Measurements from ENCODE around the gene VPS33A.
A peak's percentile ranks its signal among the peaks of the same experiment; 100 is the strongest.
"Not testable (repeated sequence)": the region's sequence is repeated elsewhere in the genome, so short reads cannot be mapped to it uniquely, and the experiment has no call there.

The VPS33A gene

DNA sequence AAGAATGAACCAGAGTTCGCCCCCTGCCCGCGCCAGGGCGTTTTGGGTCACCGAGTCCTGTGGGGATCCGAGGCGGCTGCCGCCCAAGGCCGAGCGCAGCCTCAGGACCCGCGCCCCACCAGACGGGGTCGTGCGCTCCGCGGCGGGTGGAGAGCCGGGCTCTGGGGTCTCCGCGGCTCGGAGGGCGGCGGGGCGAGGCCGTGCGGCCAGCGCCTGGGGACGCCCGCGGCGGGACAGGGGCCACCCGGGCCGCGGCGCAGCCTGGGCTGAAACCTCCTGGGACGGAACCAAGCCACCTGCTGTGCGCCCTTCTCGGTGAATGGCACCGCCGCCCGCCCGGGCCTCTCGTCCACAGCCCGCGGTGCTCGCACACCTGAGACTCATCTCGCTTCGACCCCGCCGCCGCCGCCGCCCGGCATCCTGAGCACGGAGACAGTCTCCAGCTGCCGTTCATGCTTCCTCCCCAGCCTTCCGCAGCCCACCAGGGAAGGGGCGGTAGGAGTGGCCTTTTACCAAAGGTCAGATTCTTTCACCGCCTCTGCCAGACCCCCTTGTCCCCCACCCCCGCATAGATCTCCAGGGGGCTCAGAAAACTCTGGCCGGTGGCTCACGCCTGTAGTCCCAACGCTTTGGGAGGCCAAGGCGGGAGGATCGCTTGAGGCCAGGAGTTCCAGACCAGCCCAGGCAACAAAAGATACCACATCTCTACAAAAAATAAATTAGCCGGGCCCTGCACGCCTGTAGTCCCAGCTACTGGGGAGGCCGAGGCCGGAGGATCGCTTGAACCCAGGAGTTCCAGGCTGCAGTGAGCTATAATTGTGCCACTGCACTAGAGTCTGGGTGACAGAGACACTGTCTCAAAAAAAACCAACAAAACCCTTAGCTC is 61.9 kb downstream of the VPS33A start:
- no peak for DNase-seq (ENCODE audit: low spot score)

DNA sequence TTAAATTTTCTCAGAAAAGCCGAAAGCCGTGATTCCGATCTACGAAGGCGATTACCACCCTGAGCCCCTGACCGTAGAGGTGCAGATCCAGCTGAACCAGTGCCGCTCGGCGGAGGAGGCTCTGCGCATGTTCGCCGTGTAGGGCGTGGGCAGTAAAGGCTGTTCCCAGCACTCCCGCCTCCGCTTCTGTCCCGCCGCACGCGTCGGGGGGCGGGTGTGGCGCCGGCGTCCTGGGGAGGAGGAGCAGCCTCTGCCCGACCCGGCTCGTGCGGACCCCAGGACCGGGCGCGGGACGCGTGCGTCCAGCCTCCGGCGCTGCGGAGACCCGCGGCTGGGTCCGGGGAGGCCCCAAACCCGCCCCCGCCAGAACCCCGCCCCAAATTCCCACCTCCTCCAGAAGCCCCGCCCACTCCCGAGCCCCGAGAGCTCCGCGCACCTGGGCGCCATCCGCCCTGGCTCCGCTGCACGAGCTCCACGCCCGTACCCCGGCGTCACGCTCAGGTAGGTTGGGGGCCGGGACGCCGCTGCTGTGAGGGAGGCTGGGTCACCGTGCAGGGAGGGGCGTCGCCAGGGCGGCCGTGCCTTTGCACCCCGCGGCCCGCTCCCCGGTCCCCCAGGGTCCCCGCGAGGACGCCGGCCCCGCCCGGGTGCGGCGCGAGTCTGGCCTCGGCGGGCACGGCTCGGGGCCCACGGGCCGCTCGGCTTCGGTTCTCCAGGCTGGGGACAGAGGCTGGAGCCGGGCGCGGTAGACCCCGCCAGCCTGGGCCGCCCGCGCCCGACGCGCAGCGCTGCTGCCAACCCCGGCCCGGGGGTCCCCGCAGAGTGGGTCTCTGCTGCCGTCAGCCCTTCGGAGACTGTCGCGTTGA is 62.8 kb downstream of the VPS33A start, which contains the start of gene B3GNT4:
Gene B3GNT4 (plus strand): TSS at position 409 of the 866 bp plus-strand sequence. CDS start 910 bp downstream, outside the sequence.
- peak; percentile 52 for DNase-seq (ENCODE audit: low spot score)

DNA sequence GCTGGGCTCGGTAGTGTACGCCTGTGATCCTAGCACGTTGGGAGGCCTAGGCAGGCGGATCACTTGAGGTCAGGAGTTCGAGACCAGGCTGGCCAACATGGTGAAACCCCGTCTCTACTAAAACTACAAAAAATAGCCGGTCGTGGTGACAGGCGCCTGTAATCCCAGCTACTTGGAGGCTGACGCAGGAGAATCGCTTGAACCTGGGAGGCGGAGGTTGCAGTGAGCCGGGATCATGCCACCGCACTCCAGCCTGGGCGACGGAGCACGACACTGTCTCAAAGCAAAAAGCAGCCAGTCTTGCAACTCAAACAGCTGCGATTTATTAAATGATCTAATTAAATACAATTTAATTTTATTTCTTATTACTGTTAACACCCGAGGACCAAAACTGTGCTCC is 63.5 kb downstream of the VPS33A start:
- not testable (repeated sequence) for DNase-seq (ENCODE audit: low spot score)

DNA sequence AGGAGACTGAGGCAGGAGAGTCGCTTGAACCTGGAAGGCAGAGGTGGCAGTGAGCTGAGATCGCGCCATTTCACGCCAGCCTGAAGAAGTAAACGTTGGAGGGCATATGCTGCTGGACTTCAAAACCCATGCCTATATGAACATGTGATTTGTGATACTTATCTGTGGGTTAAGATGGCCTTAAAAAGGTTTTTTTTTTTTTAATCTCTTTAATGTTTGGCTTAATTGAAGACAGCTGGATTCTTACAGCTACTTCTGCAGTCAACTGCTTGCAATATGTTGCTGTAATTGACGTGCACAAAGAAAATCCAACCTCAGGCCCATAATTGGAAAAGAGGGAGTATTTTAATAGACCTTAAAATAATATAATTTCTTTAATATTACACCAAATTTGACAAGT is 64.3 kb downstream of the VPS33A start:
- DNase-seq (ENCODE audit: low spot score) = no peak

DNA sequence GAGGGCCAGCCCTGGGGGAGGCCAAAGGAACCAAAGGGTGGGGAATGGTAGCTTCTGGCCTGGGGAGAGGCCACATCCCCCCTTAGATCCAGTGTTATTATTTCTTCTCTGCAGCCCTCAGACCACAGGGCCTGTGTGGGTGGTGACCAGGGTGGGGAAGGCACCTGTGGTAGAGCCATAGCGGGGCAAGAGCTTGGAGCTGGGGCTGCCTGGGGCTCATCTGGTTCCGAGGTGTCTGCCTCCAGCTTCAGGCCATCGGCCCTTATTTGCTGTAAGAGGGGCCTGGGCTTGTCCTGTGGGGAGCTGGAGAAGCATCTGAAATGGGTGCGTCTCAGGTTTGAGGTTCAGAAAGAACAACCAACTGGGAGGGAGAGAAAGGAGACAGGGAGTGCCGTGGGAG is 64.9 kb downstream of the VPS33A start:
- no peak for DNase-seq (ENCODE audit: low spot score)

DNA sequence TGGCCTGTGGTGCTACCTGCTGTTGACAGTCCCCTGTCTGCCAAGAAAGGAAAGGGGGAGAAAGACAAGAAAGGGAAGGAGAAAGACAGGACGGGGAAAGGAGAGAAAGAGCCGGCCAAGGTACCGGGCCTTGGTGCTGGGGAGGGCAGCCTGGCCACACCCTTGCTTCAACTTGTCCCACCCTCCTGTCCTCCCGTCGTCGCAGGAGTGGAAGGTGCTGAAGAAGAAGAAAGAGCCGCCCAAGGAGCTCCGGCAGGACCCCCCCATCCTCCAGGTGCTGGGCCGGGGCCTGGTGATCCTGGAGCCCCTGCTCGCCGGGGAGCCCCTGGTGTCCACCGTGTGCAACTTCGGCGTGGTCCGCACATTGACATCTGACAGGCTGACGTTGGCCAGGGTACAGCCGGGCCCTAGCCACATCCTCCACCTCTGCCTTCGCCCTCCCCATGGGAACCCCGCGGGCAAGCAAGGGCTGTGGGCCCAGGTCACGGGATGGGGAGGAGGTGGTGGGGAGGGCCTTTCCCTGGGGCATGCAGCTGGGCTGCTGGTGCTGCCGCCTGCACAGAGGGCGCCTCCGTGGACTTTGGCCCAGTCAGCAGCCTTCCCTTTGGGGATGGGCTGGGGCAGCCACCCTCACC is 65.6 kb downstream of the VPS33A start:
- no peak for DNase-seq (ENCODE audit: low spot score)

DNA sequence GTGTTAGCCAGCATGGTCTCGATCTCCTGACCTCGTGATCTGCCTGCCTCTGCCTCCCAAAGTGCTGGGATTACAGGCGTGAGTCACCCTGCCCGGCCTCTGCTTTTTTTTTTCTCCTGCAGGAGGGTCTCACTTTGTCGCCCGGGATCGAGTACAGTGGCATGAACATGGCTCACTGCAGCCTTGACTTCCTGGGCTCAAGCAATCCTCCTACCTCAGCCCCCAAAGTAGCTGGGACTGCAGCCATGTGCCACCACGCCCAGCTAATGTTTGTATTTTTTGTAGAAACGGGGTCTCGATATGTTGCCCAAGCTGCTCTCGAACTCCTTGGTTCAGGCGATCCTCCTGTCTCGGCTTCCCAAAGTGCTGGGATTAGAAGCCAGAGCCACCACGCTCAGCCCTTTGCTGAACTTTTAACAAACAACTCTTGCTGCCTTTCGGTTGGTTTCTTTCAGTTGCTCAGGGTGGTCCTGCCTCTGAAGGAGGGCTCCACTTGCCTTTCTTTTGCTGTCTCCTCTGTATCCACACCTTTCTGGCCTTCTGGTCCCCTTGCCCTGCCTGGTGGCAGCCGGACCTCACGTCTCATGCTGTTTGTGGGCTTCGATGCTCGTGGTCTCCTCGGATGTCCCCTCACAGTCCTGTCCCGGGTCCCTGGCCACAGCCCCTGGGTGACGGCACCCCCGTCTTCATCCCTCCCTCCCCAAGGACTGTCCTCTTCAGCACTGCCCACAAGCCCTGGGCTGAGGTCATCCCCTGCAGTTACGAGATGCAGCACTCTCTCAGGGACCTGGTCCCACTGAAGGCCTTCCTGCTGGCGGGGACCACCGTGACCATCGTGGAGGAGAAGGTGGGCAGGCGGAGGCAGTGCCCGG is 66.6 kb downstream of the VPS33A start:
- DNase-seq (ENCODE audit: low spot score) = no peak

DNA sequence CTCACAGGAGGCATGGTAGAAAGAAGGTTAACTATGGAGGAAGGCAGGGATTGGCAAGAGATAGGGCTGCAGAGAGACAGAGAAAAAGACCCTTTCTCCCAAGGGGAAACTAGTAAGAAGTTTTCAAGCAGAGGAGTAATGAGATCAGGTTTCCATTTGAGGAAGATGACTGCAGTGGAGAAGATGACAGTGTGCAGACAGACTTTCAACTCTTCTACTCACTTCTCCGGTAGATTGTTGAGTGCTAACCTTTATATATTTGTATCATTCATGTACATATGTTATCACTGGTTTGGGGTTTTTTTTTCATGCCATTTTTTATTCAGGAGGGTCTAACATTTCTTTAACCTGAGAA is 68.7 kb downstream of the VPS33A start:
- no peak for DNase-seq (ENCODE audit: low spot score)

DNA sequence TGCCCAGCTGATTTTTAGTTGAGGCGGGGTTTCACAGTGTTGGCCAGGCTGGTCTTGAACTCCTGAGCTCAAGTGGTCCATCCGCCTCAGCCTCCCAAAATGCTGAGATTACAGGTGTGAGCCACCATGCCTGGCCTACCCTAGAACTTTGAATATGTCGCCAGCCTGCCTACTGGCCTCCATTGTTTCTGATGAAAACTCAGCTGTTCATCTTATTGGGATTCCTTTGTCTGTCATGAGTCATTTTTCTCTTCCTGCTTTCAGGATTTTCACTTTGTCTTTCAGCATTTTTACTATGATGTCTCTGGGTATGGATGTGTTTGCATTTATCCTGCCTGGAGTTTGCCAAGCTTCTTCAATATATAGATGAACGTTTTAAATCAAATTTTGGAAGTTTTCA is 70.9 kb downstream of the VPS33A start:
- no peak for DNase-seq (ENCODE audit: low spot score)

DNA sequence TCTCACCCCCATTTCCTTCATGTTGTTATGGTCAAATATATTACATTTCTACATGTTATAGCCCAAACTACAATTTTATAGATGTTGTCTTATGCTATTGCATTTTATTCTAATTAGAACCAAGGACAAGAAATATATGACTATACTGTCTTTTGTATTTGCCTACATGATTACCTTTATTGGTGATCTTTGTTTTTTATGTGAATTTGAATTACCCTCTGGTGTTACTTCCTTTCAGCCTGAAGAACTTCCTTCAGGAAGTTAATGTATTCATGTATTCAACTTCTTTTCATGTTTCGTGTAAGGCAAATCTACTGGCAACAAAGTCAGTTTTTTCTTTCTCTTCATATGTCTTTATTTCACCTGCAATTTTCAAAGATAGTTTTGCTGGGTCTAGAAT is 71.5 kb downstream of the VPS33A start:
- no peak for DNase-seq (ENCODE audit: low spot score)

DNA sequence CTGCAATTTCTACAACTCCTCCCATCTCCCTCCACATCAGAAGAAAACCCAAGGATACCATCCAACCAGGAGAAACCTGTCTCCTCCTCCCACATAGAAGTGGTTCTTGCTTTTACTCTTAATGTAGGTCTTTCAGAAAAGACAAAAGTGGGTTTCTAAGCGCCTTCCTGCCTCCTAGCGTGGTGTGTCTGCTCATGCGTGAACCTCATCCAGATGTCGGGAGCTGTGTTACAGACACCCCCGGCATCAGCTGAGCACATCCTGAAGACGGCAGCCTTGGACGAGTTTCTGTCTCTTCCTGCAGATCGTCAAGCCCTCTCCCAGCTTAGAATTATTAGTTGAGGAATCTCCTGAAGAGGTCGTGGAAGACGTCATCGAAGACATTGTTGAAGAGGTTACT is 73.9 kb downstream of the VPS33A start:
- no peak for DNase-seq (ENCODE audit: low spot score)

DNA sequence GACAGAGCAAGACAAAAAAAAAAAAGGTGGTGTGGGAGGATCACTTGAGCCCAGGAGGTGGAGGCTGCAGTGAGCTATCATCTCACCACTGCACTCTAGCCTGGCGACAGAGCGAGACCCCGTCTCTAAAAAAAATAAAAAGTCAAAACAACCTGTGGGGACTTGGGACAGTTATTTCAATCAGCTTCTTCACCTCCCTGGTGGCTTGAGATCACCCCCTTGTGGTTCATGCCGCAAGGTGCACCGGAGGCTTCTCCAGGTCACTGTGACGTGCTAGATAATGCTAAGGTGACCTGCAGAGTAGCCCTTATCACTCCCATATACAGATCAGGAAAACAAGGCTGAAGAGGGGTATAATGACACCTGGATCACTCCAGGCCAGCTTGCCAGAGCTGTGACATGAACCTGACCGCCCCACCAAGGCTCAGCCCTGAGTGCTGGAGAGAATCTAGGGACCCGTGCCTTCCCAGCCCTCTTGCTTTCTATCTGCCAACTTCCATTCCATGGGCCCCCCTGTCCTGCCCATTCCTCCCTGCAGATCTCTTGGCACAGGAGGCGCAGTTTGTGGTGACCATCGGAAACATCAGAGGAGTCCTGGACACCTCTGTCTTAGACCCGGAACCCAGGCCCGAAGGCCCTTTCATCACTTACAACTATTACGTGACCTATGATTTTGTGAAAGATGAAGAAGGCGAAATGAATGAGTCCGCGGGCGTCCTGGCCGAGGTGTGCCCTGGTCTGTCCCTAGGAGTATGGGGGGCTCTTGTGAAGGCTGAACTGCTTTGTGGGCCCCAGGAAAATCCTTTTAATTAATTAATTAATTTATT is 75.2 kb downstream of the VPS33A start:
- peak; percentile 35 for DNase-seq (ENCODE audit: low spot score)

DNA sequence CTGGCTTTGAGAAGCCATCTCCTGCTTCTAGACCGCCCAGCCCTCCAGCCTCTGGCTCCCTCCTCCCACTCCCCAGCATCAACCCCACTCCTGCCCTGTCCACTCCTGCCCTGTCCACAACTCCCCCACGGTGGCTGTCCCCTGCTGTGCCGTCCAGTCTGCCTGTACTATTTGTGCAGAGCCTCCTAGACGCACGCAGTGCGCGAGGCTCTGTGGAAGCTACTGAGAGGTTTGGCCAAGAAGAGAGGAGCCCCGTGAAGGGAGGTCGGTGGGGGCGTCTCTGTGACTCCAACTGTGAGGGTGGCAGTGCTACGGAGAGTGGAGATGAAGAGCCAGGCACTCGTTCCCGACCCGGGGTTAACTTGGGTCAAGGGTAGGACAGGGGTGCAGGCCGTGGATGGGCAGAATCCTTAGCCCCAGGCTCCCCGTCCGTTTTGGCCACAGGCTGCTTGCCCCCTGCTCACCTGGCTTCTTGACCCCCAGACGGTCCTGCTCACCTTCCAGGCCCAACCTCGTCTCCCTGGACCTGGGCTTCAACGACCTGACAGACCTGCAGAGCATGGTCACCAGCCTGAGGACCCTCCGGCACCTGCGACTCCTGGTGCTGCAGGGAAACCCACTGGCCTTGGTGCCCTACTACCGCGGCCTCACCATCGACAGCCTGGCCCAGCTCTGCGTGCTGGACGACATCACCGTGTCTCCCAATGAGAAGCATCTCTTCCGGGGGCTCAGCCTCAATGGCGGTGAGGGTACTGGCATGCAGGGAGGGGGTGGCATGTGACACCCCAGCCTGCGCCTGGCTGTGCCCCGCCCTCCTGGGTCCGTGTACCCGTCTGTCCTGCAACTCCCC is 76.4 kb downstream of the VPS33A start:
- no peak for DNase-seq (ENCODE audit: low spot score)

DNA sequence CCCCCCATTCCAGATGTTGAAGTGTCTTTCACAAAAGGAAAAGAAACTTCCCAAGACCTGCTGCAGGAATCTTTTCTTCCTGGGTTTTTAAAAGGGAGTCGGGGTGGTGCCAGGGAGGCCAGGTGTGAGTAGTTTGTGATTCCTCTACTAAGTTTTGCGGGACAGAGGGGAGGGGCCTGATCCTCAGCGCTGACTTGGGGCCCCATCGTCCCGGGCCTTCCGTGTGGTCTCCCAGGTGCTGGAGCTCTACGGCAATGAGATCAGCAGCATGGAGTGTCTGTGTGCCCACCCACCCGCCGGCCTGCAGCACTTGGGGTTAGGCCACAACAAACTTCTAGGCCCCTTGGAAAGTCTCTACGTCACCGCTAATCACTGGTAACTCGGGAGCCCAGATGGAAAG is 78.8 kb downstream of the VPS33A start:
- no peak for DNase-seq (ENCODE audit: low spot score)

DNA sequence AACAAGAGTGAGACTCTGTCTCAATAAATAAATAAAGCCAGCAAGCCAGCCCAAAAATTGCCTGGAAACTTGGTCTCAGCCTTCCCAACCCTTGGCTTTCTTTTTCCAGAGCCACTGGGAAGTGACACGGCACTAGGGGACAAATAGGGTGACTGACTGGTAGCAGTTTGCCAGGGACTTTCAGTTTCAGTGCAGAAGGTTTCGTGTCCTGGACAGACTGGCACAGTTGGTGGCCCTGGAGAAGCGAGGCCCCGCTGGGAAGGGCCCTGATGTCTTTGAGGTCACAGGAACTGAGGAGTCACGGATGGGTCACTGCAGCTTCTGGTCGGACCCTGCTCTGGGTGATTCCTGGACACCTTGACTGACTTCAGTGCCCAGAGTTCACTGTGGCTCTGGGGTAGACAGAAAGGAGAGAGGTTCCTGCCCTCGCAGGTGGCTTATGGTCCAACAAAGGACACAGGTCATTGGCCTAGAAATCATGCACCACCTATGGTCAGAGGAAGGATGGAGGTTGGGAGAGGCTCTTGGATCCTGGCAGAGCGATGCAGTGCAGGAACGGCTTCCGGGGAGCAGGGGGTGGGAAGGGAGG is 80.7 kb downstream of the VPS33A start:
- no peak for DNase-seq (ENCODE audit: low spot score)

DNA sequence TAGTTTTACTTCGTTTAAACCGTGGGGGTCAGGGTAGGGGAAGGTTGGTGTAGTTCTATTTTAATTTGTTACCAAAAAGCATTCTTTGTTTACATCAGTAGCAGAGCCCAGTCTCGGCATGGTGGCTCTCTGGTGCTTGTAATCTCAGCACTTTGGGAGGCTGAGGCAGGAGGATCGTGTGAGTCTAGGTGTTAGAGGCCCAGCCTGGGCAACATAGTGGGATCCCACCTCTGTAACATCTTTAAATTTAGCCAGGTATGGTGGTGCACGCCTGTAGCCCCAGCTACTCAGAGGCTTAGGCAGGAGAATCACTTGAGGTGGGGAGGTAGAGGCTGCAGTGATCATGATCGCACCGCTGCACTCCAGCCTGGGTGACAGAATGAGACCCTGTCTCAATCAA is 81.2 kb downstream of the VPS33A start:
- DNase-seq (ENCODE audit: low spot score) = no peak

DNA sequence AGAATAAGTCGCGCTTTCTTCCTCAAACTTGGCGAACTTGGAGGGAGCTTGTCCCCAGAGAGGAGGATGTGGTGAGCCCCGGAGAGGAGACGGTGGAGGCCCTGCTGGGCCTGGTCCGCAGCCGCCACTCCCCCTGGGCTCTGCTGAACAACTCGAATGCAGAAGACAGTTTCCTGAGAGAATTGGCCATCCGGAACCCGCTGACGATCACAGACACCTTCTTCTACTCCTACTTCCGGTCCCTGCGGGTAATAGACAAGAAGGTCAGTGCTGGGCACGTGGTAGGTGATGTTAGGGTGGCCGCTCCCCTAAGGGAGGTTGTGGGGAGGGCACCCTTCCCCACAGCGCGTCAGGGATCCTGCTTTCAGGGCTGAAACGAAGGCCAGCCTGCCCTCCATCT is 81.8 kb downstream of the VPS33A start:
- DNase-seq (ENCODE audit: low spot score) = no peak

DNA sequence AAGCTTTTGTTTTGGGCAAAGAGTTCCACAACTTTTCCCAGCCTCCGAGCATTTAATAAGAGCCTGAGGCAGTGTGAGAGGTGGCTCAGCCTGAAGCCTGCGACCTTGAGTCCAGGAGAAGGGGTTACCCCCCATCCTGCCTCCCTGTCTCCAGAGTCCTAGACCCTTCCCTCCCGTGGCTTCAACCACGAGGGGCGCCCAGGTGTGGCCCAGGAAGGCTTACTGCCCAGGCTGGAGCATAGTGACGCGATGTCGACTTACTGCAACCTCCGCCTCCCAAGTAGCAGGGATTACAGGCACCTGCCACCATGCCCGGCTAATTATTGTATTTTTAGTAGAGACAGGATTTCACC is 82.7 kb downstream of the VPS33A start:
- DNase-seq (ENCODE audit: low spot score) = no peak

DNA sequence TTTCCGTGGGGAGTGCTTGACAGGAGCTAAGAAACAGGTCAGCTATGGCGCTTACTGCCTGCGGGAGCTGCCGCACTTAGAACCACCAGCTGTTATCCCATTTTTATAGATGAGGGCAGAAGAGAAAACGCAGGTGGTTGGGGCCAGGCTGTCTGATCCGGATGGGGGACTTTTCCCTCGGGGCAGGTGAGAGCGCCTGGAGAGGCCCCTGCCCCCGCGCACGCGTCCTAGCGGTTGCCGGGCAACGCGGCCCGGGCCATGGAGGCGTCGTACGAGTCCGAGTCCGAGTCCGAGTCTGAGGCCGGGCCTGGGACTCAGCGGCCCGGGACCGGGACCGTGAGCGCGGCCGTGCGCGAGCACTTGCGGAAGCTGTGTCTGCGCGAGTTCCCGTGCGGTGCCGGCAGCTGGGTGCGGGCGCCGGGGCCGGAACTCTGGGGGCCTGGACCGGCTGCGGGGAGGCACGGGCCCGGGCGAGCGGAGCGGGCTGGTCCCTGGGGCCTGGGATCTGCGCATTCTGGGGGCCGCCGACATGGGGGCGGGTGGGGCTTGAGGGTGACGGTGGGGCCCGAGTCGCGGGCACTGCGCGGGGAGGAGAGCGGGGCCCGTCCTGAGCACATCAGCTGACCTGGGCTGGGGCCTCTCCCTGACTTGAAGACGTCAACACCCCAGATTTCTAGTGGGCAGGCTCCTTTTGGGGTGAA is 83.3 kb downstream of the VPS33A start, which contains the start of gene LRRC43:
Gene LRRC43 (plus strand): TSS at position 237 of the 701 bp plus-strand sequence. CDS start 22 bp downstream, at position 259.
- no peak for DNase-seq (ENCODE audit: low spot score)

All from Ammon's horn (tissue), 1 donor.